Ishikawa (cell line): Measurements from ENCODE around the gene LDHA.

Experiments
- CEBPB ChIP-seq: IDR thresholded peaks from 2 replicates; pipeline ENCODE4 v1.6.1; 2012
- CREB1 ChIP-seq: IDR thresholded peaks from 2 replicates; pipeline ENCODE4 v1.6.1; 2012; ENCODE audit warnings: low read depth
- EGR1 ChIP-seq: IDR thresholded peaks from 2 replicates; pipeline ENCODE4 v1.6.1; 2012
- EP300 ChIP-seq: IDR thresholded peaks from 2 replicates; pipeline ENCODE4 v1.6.1; 2012; ENCODE audit warnings: borderline replicate concordance
- FOXM1 ChIP-seq: IDR thresholded peaks from 2 replicates; pipeline ENCODE4 v1.6.1; 2012; ENCODE audit warnings: low read depth, borderline replicate concordance
- MAX ChIP-seq: IDR thresholded peaks from 2 replicates; pipeline ENCODE4 v1.6.1; 2012
- NFIC ChIP-seq: IDR thresholded peaks from 2 replicates; pipeline ENCODE4 v1.6.1; 2012
- RAD21 ChIP-seq: IDR thresholded peaks from 2 replicates; pipeline ENCODE4 v1.6.1; 2012; ENCODE audit warnings: low read depth
- REST ChIP-seq: IDR thresholded peaks from 2 replicates; pipeline ENCODE4 v1.6.1; 2012; ENCODE audit warnings: low read depth, mild to moderate bottlenecking
- TAF1 ChIP-seq: IDR thresholded peaks from 2 replicates; pipeline ENCODE4 v1.6.1; 2012; ENCODE audit warnings: low read depth, mild to moderate bottlenecking
- TCF12 ChIP-seq: IDR thresholded peaks from 2 replicates; pipeline ENCODE4 v1.6.1; 2012; ENCODE audit warnings: low read depth
- TEAD4 ChIP-seq: IDR thresholded peaks from 2 replicates; pipeline ENCODE4 v1.6.1; 2012
- USF1 ChIP-seq: IDR thresholded peaks from 2 replicates; pipeline ENCODE4 v1.6.1; 2012
- YY1 ChIP-seq: IDR thresholded peaks from 2 replicates; pipeline ENCODE4 v1.6.1; 2012; ENCODE audit warnings: low read depth
- ZBTB7A ChIP-seq: IDR thresholded peaks from 2 replicates; pipeline ENCODE4 v1.6.1; 2012; ENCODE audit warnings: low read depth

The LDHA gene

GRCh38 chr11:18420067-18420466 is 25.7 kb downstream of the LDHA start:
- TF ChIP-seq EGR1 (no peak), REST (no peak), CEBPB (no peak)

GRCh38 chr11:18427240-18427639 is 32.9 kb downstream of the LDHA start:
- TF ChIP-seq EP300 = no peak
- no peak for TF ChIP-seq MAX
- no peak for TF ChIP-seq YY1
- TF ChIP-seq RAD21 = no peak
- TF ChIP-seq USF1 = no peak
- no peak for TF ChIP-seq TAF1
- no peak for TF ChIP-seq ZBTB7A
- TF ChIP-seq EGR1 = no peak
- TF ChIP-seq CREB1 = no peak
- TF ChIP-seq CEBPB = no peak
- no peak for TF ChIP-seq TEAD4
- TF ChIP-seq FOXM1 = no peak
- TF ChIP-seq TCF12 = no peak
- TF ChIP-seq NFIC = no peak
- TF ChIP-seq REST = no peak

GRCh38 chr11:18429332-18429731 is 35.0 kb downstream of the LDHA start:
- TF ChIP-seq CREB1 (no peak), EP300 (no peak), EGR1 (no peak), MAX (no peak), NFIC (no peak), FOXM1 (no peak), RAD21 (no peak), ZBTB7A (no peak), USF1 (no peak)

GRCh38 chr11:18438691-18439090 is 44.3 kb downstream of the LDHA start:
- TF ChIP-seq CEBPB (no peak), MAX (no peak), USF1 (no peak), TAF1 (no peak), TEAD4 (no peak), YY1 (no peak), FOXM1 (no peak), ZBTB7A (no peak), EP300 (no peak), EGR1 (no peak), CREB1 (no peak), RAD21 (no peak)

GRCh38 chr11:18449251-18449650 is 54.9 kb downstream of the LDHA start:
- no peak for TF ChIP-seq RAD21
- TF ChIP-seq TAF1 = no peak
- no peak for TF ChIP-seq YY1
- no peak for TF ChIP-seq ZBTB7A
- TF ChIP-seq MAX = no peak
- TF ChIP-seq CREB1 = no peak
- no peak for TF ChIP-seq REST
- TF ChIP-seq TCF12 = no peak
- no peak for TF ChIP-seq EGR1
- TF ChIP-seq TEAD4 = no peak
- TF ChIP-seq USF1 = no peak
- TF ChIP-seq EP300 = no peak
- TF ChIP-seq NFIC = no peak
- TF ChIP-seq CEBPB = no peak
